Bronchial epithelial cell (primary cell): Measurements from ENCODE around the gene ANGPTL2. TPM values are rescaled to one million over a fixed set of nuclear protein-coding genes. Genes with fewer than 3 reads are reported as not detected.

Experiments used
- DNase-seq: peaks from one replicate; pipeline ENCODE4 v3.0.0-alpha.2; 2010; ENCODE audit warnings: low read depth
- FAIRE-seq: peaks from 2 replicates; lab custom pipeline; 2011; peaks lifted over from hg19 to GRCh38; lab: Jason Lieb, UNC
- H3K27me3 ChIP-seq: 2 replicates; pipeline ENCODE4 v1.5.1; 2011; ENCODE audit warnings: low read length; ENCODE audit not compliant: control insufficient read depth, insufficient read depth
- H3K36me3 ChIP-seq: 2 replicates; pipeline ENCODE4 v1.5.1; 2011; ENCODE audit warnings: low read length; ENCODE audit not compliant: control insufficient read depth, insufficient read depth
- H3K4me3 ChIP-seq: 2 replicates; pipeline ENCODE4 v1.5.1; 2011; ENCODE audit warnings: mild to moderate bottlenecking, low read depth, low read length, control low read depth
- CTCF ChIP-seq: IDR thresholded peaks from 2 replicates; pipeline ENCODE4 v1.5.1; 2011; ENCODE audit warnings: mild to moderate bottlenecking, moderate library complexity, low read length, control low read depth, inconsistent platforms; ENCODE audit not compliant: insufficient read depth, severe bottlenecking
- total RNA-seq: library from RNA; depleted of rRNA; stranded (reverse); fragments of >200 nt; gene quantifications from 2 replicates; pipeline ENCODE4 v1.2.1, GENCODE V29; 2014

ANGPTL2 gene
- total RNA-seq, 1 donor from 2014 or later = 0.79 TPM

GRCh38 chr9:127058645-127059021 is 63.8 kb downstream of the ANGPTL2 start:
- DNase-seq = peak; percentile 46
- Histone ChIP-seq H3K36me3 (no peaks in the 10 kb centered on the region), H3K4me3 (no peak overlapping the region), H3K27me3 (no peaks in the 10 kb centered on the region)
- no peak for TF ChIP-seq CTCF
- FAIRE-seq = peak; percentile 18

- DNase-seq = no peak
- no peak for FAIRE-seq
- H3K27me3 ChIP-seq = no peaks in the 10 kb centered on the region
- no peak for TF ChIP-seq CTCF
- no peaks in the 10 kb centered on the region for H3K36me3 ChIP-seq
- no peak overlapping the region for H3K4me3 ChIP-seq
These were observed 64.3 kb downstream of the ANGPTL2 start for GRCh38 chr9:127058011-127058644.

GRCh38 chr9:127056446-127056845 is 66.0 kb downstream of the ANGPTL2 start:
- Histone ChIP-seq H3K4me3 (no peak overlapping the region), H3K36me3 (no peaks in the 10 kb centered on the region), H3K27me3 (no peaks in the 10 kb centered on the region)
- no peak for TF ChIP-seq CTCF
- FAIRE-seq (no peak), DNase-seq (no peak)

- TF ChIP-seq CTCF = no peak
- FAIRE-seq = no peak
- no peak for DNase-seq
- no peak overlapping the region for H3K4me3 ChIP-seq
- H3K27me3 ChIP-seq = no peaks in the 10 kb centered on the region
- no peaks in the 10 kb centered on the region for H3K36me3 ChIP-seq
These were observed 66.6 kb downstream of the ANGPTL2 start for GRCh38 chr9:127055745-127056402.

GRCh38 chr9:127053960-127054359 is 68.5 kb downstream of the ANGPTL2 start:
- Histone ChIP-seq H3K4me3 (no peak overlapping the region), H3K27me3 (no peaks in the 10 kb centered on the region), H3K36me3 (no peaks in the 10 kb centered on the region)
- FAIRE-seq (no peak), DNase-seq (no peak)
- no peak for TF ChIP-seq CTCF
